Thoracic aorta (tissue), 2 donors: ENCODE results near the gene F7. TPM values are rescaled to one million over a fixed set of nuclear protein-coding genes. Genes with fewer than 3 reads are reported as not detected.

Experiments used
- ATAC-seq: fragments of 150-250 bp; one replicate; pipeline ENCODE4 v1.8.0; 2017; ENCODE audit warnings: low read depth; ENCODE audit not compliant: insufficient number of reproducible peaks, low FRiP score
- DNase-seq: peaks from one replicate; pipeline ENCODE4 v3.0.0-alpha.2; 2020; ENCODE audit warnings: low spot score
- H3K27ac ChIP-seq, 2 donors: fragments of 200-600 bp; sonication (generic); 1 replicate in 1 of 2; 2 replicates in 1 of 2; pipeline ENCODE4 v1.5.1; 2016; ENCODE audit warnings: mild to moderate bottlenecking in 2 of 2, moderate library complexity in 2 of 2
- H3K27me3 ChIP-seq: fragments of 200-600 bp; sonication (generic); replicated peaks from 2 replicates; pipeline ENCODE4 v1.6.0; 2016; ENCODE audit warnings: mild to moderate bottlenecking; ENCODE audit not compliant: insufficient read depth
- H3K36me3 ChIP-seq: fragments of 200-600 bp; sonication (generic); one replicate; pipeline ENCODE4 v1.5.1; 2016
- H3K4me1 ChIP-seq, 2 donors: fragments of 200-600 bp; sonication (generic); 1 replicate in 1 of 2; 2 replicates in 1 of 2; pipeline versions ENCODE4 v1.5.1 to v1.6.0; 2016; ENCODE audit warnings: low read depth in 2 of 2, mild to moderate bottlenecking in 1 of 2; ENCODE audit not compliant: control insufficient read depth in 1 of 2
- H3K4me3 ChIP-seq: fragments of 200-600 bp; sonication (generic); 2 replicates; pipeline ENCODE4 v1.5.1; 2016; ENCODE audit warnings: mild to moderate bottlenecking
- H3K9me3 ChIP-seq: fragments of 200-600 bp; sonication (generic); 2 replicates; pipeline ENCODE4 v1.5.1; 2016
- total RNA-seq, 2 donors: library from RNA; depleted of rRNA; stranded (reverse); fragments of >200 nt; gene quantifications; one replicate each; pipeline versions ENCODE4 v1.1.0 to v1.2.3, GENCODE V29; 2016
- TF ChIP-seq, protein P1 (sequence below): fragments of 200-600 bp; sonication (generic); IDR thresholded peaks from one replicate; pipeline ENCODE4 v1.5.1; 2019; ENCODE audit warnings: antibody characterized with exemption

F7 gene
- total RNA-seq, 2 donors from 2014 or later: not detected

DNA sequence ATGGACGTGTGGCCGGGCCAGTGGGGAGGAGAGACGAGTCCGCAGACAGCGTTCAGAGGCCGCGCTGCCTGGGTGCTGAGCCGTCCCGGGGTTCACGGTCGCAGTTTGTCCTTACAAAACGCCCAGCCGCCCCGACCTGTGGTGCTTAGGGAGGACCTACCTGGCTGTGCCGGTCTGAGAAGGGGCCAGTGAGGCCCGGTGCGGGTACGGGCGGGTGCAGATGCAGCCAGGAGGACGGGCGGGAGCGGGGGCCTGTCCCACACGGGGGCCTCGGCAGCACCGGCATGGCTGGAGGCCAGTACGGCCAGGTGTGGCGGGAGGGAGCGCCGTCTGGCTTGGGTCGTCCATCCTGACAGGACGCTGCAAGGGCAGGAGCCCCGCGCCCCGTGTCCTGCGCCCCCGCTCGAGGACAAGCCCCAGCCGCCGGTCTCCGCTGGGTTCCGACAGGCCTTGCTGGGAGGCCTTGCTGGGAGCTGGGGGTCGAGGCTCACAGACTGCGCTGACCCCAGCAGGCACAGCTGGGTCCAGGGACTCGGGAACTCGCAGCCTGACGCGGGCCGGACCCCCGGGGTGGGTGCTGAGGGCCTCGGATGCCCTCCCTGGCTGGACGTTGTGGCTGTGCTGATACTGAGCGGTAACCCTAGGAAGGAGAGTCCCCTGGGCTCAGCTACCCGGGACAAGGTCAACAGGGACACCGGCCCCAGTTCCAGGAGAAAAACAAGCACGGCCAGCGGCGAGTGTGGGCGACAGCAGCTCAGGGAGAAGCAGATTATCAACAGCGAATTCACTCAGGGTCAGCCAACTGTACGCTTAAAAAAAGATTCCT lies 47.6 kb downstream of the F7 start:
- Histone ChIP-seq H3K4me3 (peak overlapping the region; percentile 72), H3K4me1 (peaks cover 7 to 17% of the 10 kb centered on the region in 2 donors), H3K27ac (peak overlapping the region; percentile 36 to 65), H3K36me3 (no peaks in the 10 kb centered on the region), H3K9me3 (no peaks in the 10 kb centered on the region), H3K27me3 (no peaks in the 10 kb centered on the region)
- TF ChIP-seq, protein P1, sequence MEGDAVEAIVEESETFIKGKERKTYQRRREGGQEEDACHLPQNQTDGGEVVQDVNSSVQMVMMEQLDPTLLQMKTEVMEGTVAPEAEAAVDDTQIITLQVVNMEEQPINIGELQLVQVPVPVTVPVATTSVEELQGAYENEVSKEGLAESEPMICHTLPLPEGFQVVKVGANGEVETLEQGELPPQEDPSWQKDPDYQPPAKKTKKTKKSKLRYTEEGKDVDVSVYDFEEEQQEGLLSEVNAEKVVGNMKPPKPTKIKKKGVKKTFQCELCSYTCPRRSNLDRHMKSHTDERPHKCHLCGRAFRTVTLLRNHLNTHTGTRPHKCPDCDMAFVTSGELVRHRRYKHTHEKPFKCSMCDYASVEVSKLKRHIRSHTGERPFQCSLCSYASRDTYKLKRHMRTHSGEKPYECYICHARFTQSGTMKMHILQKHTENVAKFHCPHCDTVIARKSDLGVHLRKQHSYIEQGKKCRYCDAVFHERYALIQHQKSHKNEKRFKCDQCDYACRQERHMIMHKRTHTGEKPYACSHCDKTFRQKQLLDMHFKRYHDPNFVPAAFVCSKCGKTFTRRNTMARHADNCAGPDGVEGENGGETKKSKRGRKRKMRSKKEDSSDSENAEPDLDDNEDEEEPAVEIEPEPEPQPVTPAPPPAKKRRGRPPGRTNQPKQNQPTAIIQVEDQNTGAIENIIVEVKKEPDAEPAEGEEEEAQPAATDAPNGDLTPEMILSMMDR: no peak
- ATAC-seq (peak; percentile 18), DNase-seq (no peak)

DNA sequence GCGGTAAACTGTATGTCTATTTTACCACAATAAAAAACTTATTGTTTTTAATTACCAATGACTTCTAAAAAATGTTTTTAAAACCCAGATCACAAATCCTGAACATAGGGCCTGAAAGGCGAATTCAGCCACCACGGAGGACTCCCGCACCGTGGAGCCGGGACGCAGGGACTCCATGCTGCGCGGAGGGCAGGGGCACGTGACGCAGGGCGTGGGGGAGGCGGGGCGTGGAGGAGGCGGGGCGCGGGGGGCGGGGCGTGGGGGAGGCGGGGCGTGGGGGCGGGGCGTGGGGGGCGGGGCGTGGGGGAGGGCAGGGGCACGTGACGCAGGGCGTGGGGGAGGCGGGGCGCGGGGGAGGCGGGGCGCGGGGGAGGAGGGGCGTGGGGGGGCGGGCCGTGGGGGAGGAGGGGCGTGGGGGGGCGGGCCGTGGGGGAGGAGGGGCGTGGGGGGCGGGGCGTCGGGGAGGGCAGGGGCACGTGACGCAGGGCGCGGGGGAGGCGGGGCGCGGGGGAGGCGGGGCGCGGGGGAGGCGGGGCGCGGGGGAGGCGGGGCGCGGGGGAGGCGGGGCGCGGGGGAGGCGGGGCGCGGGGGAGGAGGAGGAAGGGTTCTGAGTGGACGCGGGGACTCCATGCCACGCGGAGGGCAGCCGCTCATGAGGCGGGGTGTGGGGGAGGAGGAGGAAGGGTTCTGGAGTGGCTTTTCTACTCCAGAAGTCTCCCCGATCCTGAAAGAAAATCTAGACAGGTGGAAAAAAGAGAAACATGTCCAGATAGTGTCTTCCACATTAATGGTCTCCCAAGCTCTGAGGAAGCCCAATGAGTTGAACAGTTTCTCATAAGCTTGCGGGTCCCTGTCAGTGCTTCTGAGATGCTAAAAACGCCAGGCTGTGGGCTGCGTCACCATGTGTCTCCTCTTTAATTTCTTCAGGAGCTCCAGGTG lies 48.5 kb downstream of the F7 start:
- peak overlapping the region; percentile 36 to 65 for H3K27ac ChIP-seq
- peaks cover 7 to 17% of the 10 kb centered on the region in 2 donors for H3K4me1 ChIP-seq
- H3K36me3 ChIP-seq: no peaks in the 10 kb centered on the region
- H3K27me3 ChIP-seq: no peaks in the 10 kb centered on the region
- H3K9me3 ChIP-seq: no peaks in the 10 kb centered on the region
- TF ChIP-seq, protein P1: no peak
- H3K4me3 ChIP-seq: peak overlapping the region; percentile 72
- DNase-seq (peak; percentile 38), ATAC-seq (peak; percentile 37)

DNA sequence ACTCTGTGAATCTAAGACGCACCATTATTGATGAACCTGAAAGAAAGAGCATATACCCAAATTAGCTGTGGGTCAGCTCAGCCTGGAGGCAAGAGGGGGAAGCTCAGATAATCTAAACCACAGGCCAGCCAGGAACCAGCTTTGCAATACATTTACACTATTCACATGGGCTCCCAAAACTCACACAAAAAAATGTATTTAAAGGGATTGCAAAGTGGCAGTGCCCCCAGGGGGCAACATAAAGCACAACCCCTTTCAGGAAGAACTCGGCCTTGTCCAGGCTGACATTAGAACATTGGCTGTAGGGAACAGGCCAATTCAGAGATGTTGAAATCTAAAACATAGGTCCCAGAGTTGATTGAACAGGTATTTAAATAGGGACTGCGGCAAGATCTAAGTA lies 49.6 kb downstream of the F7 start:
- DNase-seq (no peak), ATAC-seq (no peak)
- Histone ChIP-seq H3K36me3 (no peaks in the 10 kb centered on the region), H3K4me3 (no peak overlapping the region), H3K4me1 (peaks cover 7 to 17% of the 10 kb centered on the region in 2 donors), H3K27me3 (no peaks in the 10 kb centered on the region), H3K27ac (no peak overlapping the region), H3K9me3 (no peaks in the 10 kb centered on the region)
- TF ChIP-seq, protein P1: no peak

DNA sequence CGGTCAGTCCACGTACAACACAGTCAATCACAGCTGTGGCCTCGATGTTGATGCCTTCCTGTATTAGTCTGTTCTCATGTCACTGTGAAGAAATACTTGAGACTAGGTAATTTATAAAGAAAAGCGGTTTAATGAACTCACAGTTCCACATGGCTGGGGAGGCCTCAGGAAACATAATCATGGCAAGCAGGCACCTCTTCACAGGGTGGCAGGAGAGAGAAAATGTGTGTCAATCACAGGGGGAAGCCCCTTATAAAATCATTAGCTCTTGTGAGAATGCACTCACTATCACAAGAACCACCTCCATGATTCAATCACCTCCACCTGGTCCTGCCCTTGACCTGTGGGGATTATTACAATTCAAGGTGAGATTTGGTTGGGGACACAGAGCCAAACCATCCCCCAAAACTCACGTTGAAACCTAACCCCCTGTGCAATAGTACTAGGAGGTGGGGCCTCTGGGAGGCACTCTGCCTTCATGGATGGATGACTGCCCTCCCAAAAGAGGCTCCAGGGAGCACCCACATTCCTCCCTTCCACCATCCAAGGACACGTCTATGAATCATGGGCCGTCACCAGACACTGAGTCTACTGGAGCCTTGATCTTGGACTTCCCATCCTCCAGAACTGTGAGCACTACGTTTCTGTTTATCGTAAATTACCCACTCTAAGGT lies 50.5 kb downstream of the F7 start:
- Histone ChIP-seq H3K36me3 (no peaks in the 10 kb centered on the region), H3K27ac (no peak overlapping the region), H3K4me3 (no peak overlapping the region), H3K4me1 (peaks cover 7 to 17% of the 10 kb centered on the region in 2 donors), H3K9me3 (no peaks in the 10 kb centered on the region), H3K27me3 (no peaks in the 10 kb centered on the region)
- TF ChIP-seq, protein P1: no peak
- no peak for ATAC-seq
- no peak for DNase-seq
